ENCODE measurements around the gene VPS36.
A peak's percentile ranks its signal among the peaks of the same experiment; 100 is the strongest.
"Not testable (repeated sequence)": the region's sequence is repeated elsewhere in the genome, so short reads cannot be mapped to it uniquely, and the experiment has no call there.

VPS36 gene

GRCh38 chr13:52450012-52450792 is at the start of gene VPS36:
Gene VPS36 (minus strand): TSS chr13:52450634. CDS start chr13:52450594, 40 bp downstream.
- peak; percentile 91 for DNase-seq (ENCODE audit: low read depth)

DNA sequence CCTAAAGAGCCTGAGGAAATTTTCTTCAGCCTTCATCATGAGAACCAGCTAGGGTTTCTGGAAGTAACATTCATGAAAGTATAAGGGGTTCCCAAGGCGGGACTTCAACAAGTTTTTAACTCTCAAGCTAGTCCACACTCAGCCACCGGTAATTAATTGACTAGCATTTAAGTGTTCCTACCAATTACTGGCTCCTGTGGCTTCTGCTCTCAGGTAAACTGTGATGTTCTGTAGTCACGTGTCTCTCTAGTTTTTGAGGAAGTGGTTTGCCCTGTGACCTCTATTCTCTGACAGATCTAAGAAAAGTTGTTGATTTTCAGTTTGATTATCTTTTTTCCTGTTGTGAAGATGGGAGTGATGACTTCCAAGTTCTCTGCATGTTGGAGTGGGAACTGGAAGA is 47.5 kb upstream of the VPS36 start:
- DNase-seq (ENCODE audit: low read depth): not testable (repeated sequence)

GRCh38 chr13:52494241-52494640 is 43.8 kb upstream of the VPS36 start:
- not testable (repeated sequence) for DNase-seq (ENCODE audit: low read depth)

- DNase-seq (ENCODE audit: low read depth): not testable (repeated sequence)
These were observed 40.6 kb upstream of the VPS36 start for GRCh38 chr13:52491015-52491414.

GRCh38 chr13:52488763-52489162 is 38.3 kb upstream of the VPS36 start:
- not testable (repeated sequence) for DNase-seq (ENCODE audit: low read depth)

GRCh38 chr13:52487078-52487477 is 36.6 kb upstream of the VPS36 start:
- DNase-seq (ENCODE audit: low read depth): not testable (repeated sequence)

- DNase-seq (ENCODE audit: low read depth): not testable (repeated sequence)
These were observed 30.4 kb upstream of the VPS36 start for GRCh38 chr13:52480677-52481428.

GRCh38 chr13:52468487-52468886 is 18.1 kb upstream of the VPS36 start:
- not testable (repeated sequence) for DNase-seq (ENCODE audit: low read depth)

DNA sequence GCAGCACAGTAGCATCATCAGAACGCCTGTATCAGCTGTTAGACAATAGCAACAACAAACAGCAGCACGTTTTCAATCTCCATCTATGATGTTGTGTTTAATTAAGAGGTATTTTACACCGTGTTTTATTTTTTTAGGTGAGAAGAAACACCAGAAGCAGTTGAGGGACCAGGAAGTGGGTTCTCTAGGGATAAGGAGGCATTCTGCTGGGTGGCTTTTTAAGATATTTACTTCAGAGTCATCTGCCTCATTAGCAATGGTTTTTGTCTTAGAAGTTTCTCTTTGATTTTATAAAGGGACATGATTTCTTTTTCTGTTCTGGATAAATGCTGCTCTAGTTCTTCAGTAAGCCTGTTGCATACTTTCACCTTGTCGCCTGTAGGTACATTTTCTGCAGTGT is 13.1 kb upstream of the VPS36 start:
- no peak for DNase-seq (ENCODE audit: low read depth)

DNA sequence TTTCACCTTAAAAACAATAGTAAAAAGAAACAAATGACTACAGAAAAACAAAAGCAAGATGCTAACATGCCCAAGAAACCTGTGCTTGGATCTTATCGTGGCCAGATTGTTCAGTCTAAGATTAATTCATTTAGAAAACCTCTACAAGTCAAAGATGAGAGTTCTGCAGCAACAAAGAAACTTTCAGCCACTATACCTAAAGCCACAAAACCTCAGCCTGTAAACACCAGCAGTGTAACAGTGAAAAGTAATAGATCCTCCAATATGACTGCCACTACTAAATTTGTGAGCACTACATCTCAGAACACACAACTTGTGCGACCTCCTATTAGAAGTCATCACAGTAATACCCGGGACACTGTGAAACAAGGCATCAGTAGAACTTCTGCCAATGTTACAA is 10.8 kb upstream of the VPS36 start:
- no peak for DNase-seq (ENCODE audit: low read depth)

GRCh38 chr13:52459668-52460067 is 9.2 kb upstream of the VPS36 start:
- no peak for DNase-seq (ENCODE audit: low read depth)

- peak; percentile 70 for DNase-seq (ENCODE audit: low read depth)
These were observed 5.2 kb upstream of the VPS36 start for GRCh38 chr13:52455677-52456041.

- peak; percentile 90 for DNase-seq (ENCODE audit: low read depth)
These were observed 4.6 kb upstream of the VPS36 start, which contains the start of gene CKAP2 for GRCh38 chr13:52454820-52455676. Gene CKAP2 (plus strand): TSS chr13:52455478. CDS start chr13:52455557, 79 bp downstream.

GRCh38 chr13:52454459-52454819 is 4.0 kb upstream of the VPS36 start:
- no peak for DNase-seq (ENCODE audit: low read depth)

DNA sequence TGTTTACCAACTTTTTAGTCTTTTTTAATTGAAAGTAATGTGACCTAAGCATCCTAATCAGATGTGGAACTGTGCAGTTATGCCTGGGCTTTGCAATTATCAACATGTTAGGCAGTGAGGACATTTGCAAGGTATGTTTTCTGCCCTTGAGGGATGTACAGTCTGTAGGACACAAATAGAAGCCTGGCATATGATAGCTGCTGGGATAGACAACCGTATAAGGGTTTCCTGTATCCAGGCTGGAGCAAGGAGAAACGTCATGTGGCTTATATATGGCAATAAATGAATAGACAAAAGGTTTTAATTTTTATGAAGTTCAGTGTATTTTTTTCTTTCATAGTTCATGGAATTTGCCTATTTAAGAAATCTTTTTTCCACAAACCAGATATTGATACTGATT is 2.0 kb upstream of the VPS36 start:
- no peak for DNase-seq (ENCODE audit: low read depth)

GRCh38 chr13:52451135-52451804 is 836 bp upstream of the VPS36 start:
- DNase-seq (ENCODE audit: low read depth): no peak

- no peak for DNase-seq (ENCODE audit: low read depth)
These were observed 321 bp upstream of the VPS36 start for GRCh38 chr13:52450793-52451116.

GRCh38 chr13:52449331-52450011 is 963 bp downstream of the VPS36 start:
- DNase-seq (ENCODE audit: low read depth): no peak

GRCh38 chr13:52447815-52448552 is 2.5 kb downstream of the VPS36 start:
- DNase-seq (ENCODE audit: low read depth): no peak

GRCh38 chr13:52447354-52447753 is 3.1 kb downstream of the VPS36 start:
- no peak for DNase-seq (ENCODE audit: low read depth)

DNA sequence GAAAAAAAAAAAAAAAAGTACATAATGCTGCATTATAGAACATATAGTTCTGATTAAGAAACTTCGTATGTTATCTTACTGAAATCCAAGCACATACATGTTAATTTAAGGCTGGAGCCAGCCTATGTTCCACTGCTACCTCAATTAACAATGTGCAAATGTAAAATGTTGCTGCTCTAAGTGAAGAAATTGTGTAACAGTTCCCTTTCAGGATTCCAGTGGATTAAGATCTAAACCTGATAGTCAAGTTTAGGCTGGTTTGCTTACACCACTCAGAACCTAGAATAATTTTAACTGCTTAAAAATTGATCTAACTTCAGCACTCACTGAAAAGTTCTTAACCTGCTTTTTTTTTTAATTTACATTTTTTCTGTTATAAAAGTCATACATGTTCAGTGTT is 4.2 kb downstream of the VPS36 start:
- DNase-seq (ENCODE audit: low read depth): no peak

Measured in stimulated activated CD4-positive, alpha-beta T cell treated with anti-CD3 and anti-CD28 coated beads, Interleukin-2, amount 100 ng/mL, for 4 hours (primary cell).